Esophagus squamous epithelium (tissue), 5 donors: ENCODE measurements around the gene ZNF488. TPM values are rescaled to one million over a fixed set of nuclear protein-coding genes. Genes with fewer than 3 reads are reported as not detected.

Source experiments
- DNase-seq: peaks from one replicate; lab custom pipeline; 2025; lab: John Stamatoyannopoulos, UW
- H3K27ac ChIP-seq, 4 donors: fragments of 200-600 bp; sonication (generic); one replicate each; pipeline ENCODE4 v1.5.1; 2016 to 2019; ENCODE audit warnings: mild to moderate bottlenecking in 1 of 4
- H3K27me3 ChIP-seq, 4 donors: fragments of 200-600 bp; sonication (generic); 1 replicate in 3 of 4; 2 replicates in 1 of 4; pipeline versions ENCODE4 v1.5.1 to v1.6.0; 2017 to 2021; ENCODE audit warnings: antibody characterized with exemption in 1 of 4
- H3K36me3 ChIP-seq, 3 donors: fragments of 200-600 bp; sonication (generic); one replicate each; pipeline ENCODE4 v1.5.1; 2016 to 2019
- H3K4me1 ChIP-seq, 3 donors: fragments of 200-600 bp; sonication (generic); one replicate each; pipeline ENCODE4 v1.5.1; 2017 to 2019
- H3K4me3 ChIP-seq, 4 donors: fragments of 200-600 bp; sonication (generic); 1 replicate in 3 of 4; 2 replicates in 1 of 4; pipeline ENCODE4 v1.5.1; 2016 to 2019; ENCODE audit warnings: mild to moderate bottlenecking in 2 of 4, moderate library complexity in 1 of 4
- H3K9me3 ChIP-seq, 3 donors: fragments of 200-600 bp; sonication (generic); one replicate each; pipeline ENCODE4 v1.5.1; 2016 to 2019
- POLR2A ChIP-seq, 4 donors: fragments of 450-650 bp; IDR thresholded peaks; one replicate each; pipeline ENCODE4 v1.6.1; 2017; ENCODE audit warnings: antibody characterized with exemption in 4 of 4, mild to moderate bottlenecking in 4 of 4, moderate library complexity in 3 of 4
- WGBS, 2 donors: methylation state at CpG; one replicate each; pipeline ENCODE4 v1.1.5; 2018; 5-methylcytosine and 5-hydroxymethylcytosine counted together
- intact Hi-C: fragments of 100-400 bp; cut with DNase I; formaldehyde crosslinking; loops from one replicate; pipeline ENCODE4 v1.15.0; 2022
- total RNA-seq, 4 donors: library from RNA; depleted of rRNA; stranded (reverse); fragments of >200 nt; gene quantifications; one replicate each; pipeline ENCODE4 v1.1.0, GENCODE V29; 2016
- TF ChIP-seq, protein P1 (sequence below), 6 experiments: fragments of 450-650 bp in 4 of 6; fragments of 200-600 bp in 2 of 6; sonication (generic) in 2 of 6; IDR thresholded peaks; one replicate each; pipeline ENCODE4 v1.5.1; 2016 to 2019; ENCODE audit warnings: antibody characterized with exemption in 6 of 6, mild to moderate bottlenecking in 4 of 6, moderate library complexity in 4 of 6
- donor health status: DM: yes; HTN: yes; CAD: no.

Gene ZNF488
- total RNA-seq, 4 donors from 2014 or later: 0.29 to 1.4 (median 0.73) TPM

DNA sequence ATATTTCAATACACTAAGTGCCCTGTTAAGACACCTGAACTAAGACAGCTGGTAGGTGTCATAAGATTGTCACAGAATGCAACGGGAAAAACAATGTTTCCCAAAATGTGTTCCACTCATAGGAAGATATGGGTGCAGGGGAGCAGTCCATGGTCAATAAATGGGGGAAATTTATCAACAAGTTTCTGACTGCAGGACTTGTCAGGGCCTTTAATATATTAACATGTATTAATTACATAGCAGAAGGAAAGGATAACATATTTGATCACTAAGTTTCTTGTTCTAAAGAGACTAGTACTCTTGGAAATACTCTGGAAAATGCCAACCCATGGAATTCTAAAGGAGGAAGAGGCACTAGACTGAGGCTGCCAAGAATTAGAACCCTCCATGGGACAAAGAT lies 29.2 kb downstream of the ZNF488 start:
- no peaks in the 10 kb centered on the region for H3K27me3 ChIP-seq
- DNase-seq: no peak
- no peak overlapping the region for H3K4me3 ChIP-seq
- TF ChIP-seq, protein P1, sequence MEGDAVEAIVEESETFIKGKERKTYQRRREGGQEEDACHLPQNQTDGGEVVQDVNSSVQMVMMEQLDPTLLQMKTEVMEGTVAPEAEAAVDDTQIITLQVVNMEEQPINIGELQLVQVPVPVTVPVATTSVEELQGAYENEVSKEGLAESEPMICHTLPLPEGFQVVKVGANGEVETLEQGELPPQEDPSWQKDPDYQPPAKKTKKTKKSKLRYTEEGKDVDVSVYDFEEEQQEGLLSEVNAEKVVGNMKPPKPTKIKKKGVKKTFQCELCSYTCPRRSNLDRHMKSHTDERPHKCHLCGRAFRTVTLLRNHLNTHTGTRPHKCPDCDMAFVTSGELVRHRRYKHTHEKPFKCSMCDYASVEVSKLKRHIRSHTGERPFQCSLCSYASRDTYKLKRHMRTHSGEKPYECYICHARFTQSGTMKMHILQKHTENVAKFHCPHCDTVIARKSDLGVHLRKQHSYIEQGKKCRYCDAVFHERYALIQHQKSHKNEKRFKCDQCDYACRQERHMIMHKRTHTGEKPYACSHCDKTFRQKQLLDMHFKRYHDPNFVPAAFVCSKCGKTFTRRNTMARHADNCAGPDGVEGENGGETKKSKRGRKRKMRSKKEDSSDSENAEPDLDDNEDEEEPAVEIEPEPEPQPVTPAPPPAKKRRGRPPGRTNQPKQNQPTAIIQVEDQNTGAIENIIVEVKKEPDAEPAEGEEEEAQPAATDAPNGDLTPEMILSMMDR (IDR thresholded peaks at IDR 0.05): no peak
- TF ChIP-seq POLR2A (IDR thresholded peaks at IDR 0.05): no peak
- no peak overlapping the region for H3K27ac ChIP-seq
- H3K36me3 ChIP-seq: no peaks in the 10 kb centered on the region
- H3K4me1 ChIP-seq: no peaks in the 10 kb centered on the region
- WGBS, 2 donors: 75 to 85% methylated on average over 1 of the region's 1 CpG
- no peaks in the 10 kb centered on the region for H3K9me3 ChIP-seq
- intact Hi-C loops: no loop called here

DNA sequence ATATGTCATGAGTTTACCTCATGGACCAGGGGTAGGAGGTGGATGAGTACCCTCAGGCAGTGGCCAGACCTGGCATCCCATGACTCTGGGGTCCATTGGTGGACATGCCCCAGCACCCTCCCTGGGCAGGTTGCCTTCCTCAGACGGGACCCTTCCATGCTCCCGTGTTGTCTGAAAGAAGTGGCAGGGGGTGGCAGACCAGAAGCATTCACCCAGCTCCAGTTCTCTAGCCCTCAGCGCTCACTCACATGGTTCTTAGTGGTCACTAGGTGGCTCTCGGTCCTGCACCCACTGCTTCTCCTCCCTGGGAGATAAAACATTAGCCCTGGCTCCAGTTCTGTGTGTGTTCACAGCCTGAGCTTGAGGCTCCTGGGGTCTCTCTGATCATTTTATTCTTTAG lies 29.9 kb downstream of the ZNF488 start:
- Histone ChIP-seq H3K27ac (no peak overlapping the region), H3K4me1 (no peaks in the 10 kb centered on the region), H3K36me3 (no peaks in the 10 kb centered on the region), H3K4me3 (no peak overlapping the region), H3K9me3 (no peaks in the 10 kb centered on the region), H3K27me3 (no peaks in the 10 kb centered on the region)
- no peak for DNase-seq
- intact Hi-C loops: no loop called here
- 76 to 87% methylated on average over 3 to 4 of the region's 4 CpGs for WGBS, 2 donors
- TF ChIP-seq POLR2A (IDR thresholded peaks at IDR 0.05): no peak
- TF ChIP-seq, protein P1 (IDR thresholded peaks at IDR 0.05): no peak

GRCh38 chr10:47353351-47353750 lies 30.7 kb downstream of the ZNF488 start:
- no peak for DNase-seq
- intact Hi-C loops: no loop called here

GRCh38 chr10:47351899-47352815 lies 31.9 kb downstream of the ZNF488 start:
- DNase-seq: no peak
- Histone ChIP-seq H3K27me3 (no peaks in the 10 kb centered on the region), H3K9me3 (no peaks in the 10 kb centered on the region), H3K36me3 (no peaks in the 10 kb centered on the region), H3K4me1 (no peaks in the 10 kb centered on the region), H3K27ac (no peak overlapping the region), H3K4me3 (no peak overlapping the region)
- intact Hi-C loops: no loop called here
- 84 to 86% methylated on average over 6 to 8 of the region's 14 CpGs for WGBS, 2 donors
- TF ChIP-seq, protein P1 (IDR thresholded peaks at IDR 0.05): no peak
- no peak for TF ChIP-seq POLR2A (IDR thresholded peaks at IDR 0.05)

More at GRCh38 chr10:47353351-47353750, 30.7 kb downstream of the ZNF488 start:
- Histone ChIP-seq H3K9me3 (no peaks in the 10 kb centered on the region), H3K27me3 (no peaks in the 10 kb centered on the region), H3K4me3 (no peak overlapping the region), H3K4me1 (no peaks in the 10 kb centered on the region), H3K36me3 (no peaks in the 10 kb centered on the region), H3K27ac (no peak overlapping the region)
- no peak for TF ChIP-seq POLR2A (IDR thresholded peaks at IDR 0.05)
- TF ChIP-seq, protein P1 (IDR thresholded peaks at IDR 0.05): no peak
- 89% methylated on average over 3 of the region's 6 CpGs; no CpG with 5 or more reads in 1 of the 2 donors for WGBS, 2 donors
